ENCODE results near the gene SHC2.

DNA sequence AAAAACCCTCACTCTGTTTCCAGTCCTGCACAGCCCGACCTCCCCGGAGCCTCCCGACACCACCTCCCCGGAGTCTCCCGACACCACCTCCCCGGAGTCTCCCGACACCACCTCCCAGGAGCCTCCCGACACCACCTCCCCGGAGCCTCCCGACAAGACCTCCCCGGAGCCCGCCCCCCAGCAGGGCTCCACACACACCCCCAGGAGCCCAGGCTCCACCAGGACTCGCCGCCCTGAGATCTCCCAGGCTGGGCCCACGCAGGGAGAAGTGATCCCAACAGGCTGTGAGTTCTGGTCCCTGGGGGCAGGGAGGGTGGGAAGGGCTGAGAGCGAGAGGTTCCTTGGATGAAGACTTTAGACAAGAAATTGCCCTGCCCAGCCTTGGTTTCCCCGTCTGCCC is 40.8 kb upstream of the SHC2 start:
- TF ChIP-seq FOXM1 (IDR thresholded peaks at IDR 0.05; ENCODE audit: borderline replicate concordance) (no peak), FOXA1 (IDR thresholded peaks at IDR 0.05) (no peak), TARDBP (IDR thresholded peaks at IDR 0.05) (no peak), SP1 (IDR thresholded peaks at IDR 0.05) (no peak), FOXK2 (IDR thresholded peaks at IDR 0.05) (no peak), ZNF384 (IDR thresholded peaks at IDR 0.05) (no peak), BHLHE40 (IDR thresholded peaks at IDR 0.05; ENCODE audit: borderline replicate concordance) (no peak), LEF1 (IDR thresholded peaks at IDR 0.05; ENCODE audit: borderline replicate concordance) (no peak), CTBP1 (IDR thresholded peaks at IDR 0.05; ENCODE audit: borderline replicate concordance) (no peak), L3MBTL2 (conservative IDR thresholded peaks at IDR 0.05) (no peak)
- TF ChIP-seq, protein P1, sequence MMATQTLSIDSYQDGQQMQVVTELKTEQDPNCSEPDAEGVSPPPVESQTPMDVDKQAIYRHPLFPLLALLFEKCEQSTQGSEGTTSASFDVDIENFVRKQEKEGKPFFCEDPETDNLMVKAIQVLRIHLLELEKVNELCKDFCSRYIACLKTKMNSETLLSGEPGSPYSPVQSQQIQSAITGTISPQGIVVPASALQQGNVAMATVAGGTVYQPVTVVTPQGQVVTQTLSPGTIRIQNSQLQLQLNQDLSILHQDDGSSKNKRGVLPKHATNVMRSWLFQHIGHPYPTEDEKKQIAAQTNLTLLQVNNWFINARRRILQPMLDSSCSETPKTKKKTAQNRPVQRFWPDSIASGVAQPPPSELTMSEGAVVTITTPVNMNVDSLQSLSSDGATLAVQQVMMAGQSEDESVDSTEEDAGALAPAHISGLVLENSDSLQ (IDR thresholded peaks at IDR 0.05): no peak
